Measurements from ENCODE around the gene MITD1. TPM values are rescaled to one million over a fixed set of nuclear protein-coding genes. Genes with fewer than 3 reads are reported as not detected.
"Not testable (repeated sequence)": the region's sequence is repeated elsewhere in the genome, so short reads cannot be mapped to it uniquely, and the experiment has no call there.

MITD1 gene
- total RNA-seq, result 18.0 TPM
- long read RNA-seq, transcript MITD1-201 (7 exons, 939 nt), result major isoform, 6 of 9 reads
- long read RNA-seq, partial matches to known transcripts, result 0 of 9 reads
- long read RNA-seq, other reads (novel, unspliced or antisense), result 3 of 9 reads

DNA sequence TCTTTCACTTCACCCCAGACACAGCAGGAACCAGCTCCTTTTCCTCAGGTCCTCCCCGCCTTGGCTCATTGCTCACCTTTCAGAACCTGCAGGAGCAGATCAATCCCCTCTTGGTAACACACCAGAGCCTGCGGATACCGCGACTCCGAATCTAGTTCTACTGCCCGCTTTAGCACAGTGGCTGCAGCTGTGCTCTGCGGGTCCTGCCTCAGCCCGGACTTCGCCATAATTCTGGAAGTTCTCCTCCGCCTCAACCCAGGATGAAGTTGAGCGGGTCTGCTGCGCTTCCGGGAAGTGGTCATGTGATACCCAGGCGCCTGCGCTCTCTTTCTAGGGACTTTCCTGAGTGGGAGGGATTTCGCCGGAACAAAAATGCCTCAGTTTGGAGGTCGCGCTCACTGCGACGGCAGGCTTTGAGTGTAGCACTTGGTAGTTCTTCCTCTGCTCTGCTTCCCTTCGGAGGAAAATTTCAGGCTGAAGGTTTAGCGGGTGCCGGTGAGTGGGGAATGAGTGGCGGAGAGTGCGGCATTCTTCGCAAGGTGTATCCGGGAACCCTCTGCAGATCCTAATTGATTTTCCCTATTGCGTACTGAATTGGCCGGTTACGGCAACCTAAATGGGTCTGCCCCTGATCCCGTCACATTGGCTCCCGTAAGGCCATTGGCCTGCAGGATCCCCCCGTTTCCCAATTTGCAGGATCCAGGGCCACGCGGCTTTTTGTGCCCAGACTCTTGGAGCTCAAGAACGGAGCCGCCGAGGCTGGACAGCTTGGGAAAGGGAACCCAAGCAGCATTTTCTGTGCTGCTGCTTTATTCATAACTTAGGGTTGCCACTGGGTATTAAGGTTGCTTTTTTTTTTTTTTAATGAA lies at the start of gene MITD1, which contains the start of gene MRPL30:
Gene MITD1, minus strand, starts transcription at position 304 of the 869 bp plus-strand sequence. Its CDS starts 77 bp downstream, at position 227.
Gene MRPL30, plus strand, starts transcription at position 430 of the 869 bp plus-strand sequence. CDS start 5,020 bp downstream, outside the sequence.
- peak; percentile 95 for DNase-seq (ENCODE audit: low spot score)

DNA sequence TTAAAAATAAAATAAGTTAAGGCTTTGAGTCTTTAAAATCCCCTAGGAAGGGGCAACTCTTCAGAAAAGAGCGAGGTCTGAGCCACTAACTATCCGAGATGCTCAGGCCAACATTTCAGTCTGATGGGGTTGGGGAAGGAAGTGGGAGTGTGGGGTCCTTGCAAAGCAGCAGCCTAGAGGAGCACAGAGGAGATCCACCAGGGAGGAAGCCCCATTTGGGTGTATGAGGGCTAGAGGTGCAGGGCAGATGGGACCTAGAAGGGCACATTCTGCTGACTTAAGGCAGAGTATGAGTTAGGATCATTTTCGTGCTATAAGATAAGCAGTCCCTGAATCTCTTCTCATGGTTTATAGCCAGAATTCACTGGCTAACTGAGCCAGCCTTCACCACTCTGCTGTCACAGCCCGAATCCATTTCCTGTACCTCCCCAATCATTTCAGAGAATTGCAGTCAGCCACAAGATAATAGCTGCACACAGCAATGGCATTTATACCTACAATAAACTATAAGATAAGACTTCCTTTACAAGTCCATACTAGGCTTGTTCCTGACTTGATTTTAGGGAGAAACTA lies 37.2 kb upstream of the MITD1 start:
- no peak for DNase-seq (ENCODE audit: low spot score)

DNA sequence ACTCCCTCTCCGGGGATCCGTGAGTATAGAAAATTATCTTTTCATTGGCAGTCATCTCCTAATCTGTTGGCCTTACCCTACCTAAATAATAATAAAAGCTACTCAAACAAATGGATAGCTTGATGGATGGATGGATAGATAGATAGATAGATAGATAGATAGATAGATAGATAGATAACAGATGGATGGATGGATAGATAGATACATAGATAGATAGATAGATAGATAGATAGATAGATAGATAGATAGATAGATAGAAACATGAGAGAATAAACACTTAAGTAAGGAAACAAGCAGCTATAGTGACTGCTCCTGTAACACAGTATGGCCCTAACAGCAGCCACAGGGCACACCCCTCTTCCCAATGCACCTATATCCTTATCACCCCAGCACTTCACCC lies 35.2 kb upstream of the MITD1 start:
- no peak for DNase-seq (ENCODE audit: low spot score)

DNA sequence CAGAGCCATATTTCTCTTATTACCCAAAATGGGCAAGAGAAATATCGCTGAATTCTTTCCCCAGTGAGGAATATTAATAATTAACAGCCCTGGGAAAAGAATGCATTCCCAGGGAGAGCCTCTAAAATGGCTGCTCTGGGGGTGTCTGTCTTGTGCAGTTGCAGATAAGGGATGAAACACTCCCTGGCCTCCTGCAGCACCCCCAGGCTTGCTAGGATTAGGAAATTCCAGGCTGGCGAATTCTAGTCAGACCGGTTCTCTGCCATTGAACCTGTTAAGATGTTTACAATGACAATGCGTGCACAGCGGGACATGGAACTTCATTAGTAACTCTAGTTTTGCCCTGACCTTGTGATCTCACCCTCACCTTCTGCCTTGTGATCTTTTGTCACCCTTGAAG lies 24.6 kb upstream of the MITD1 start:
- no peak for DNase-seq (ENCODE audit: low spot score)

DNA sequence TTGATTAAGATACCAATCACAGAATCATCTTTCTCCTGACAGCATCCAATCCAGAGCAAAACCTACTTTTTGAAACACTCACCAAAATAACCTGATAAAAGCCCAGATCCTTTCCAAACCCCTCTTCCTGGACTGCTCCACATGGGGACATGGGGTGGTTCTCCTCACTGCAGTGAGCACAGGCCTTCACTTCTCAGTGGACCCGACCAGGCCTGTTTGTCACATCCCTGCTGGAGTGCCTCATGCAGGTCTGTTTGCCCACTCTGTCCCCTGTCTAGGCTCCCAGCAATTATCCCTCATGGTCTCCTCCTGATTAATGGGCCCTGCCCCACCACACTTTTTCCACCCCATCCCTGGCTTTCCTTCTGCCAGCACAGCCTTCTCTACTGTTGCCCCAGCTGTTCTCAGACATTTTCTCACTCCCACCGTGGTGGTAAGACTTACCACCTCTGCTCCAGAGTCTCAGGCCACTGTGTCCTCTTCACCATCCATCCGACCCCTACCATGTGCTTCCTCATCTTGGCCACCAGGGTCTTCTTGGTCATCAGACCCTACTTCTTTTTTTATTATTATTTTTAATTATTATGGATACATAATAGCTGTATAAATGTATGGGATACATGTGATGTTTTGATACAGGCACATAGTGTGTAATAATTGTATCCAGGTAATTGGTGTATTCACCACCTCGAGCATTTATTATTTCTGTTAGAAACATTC lies 21.3 kb upstream of the MITD1 start:
- no peak for DNase-seq (ENCODE audit: low spot score)

DNA sequence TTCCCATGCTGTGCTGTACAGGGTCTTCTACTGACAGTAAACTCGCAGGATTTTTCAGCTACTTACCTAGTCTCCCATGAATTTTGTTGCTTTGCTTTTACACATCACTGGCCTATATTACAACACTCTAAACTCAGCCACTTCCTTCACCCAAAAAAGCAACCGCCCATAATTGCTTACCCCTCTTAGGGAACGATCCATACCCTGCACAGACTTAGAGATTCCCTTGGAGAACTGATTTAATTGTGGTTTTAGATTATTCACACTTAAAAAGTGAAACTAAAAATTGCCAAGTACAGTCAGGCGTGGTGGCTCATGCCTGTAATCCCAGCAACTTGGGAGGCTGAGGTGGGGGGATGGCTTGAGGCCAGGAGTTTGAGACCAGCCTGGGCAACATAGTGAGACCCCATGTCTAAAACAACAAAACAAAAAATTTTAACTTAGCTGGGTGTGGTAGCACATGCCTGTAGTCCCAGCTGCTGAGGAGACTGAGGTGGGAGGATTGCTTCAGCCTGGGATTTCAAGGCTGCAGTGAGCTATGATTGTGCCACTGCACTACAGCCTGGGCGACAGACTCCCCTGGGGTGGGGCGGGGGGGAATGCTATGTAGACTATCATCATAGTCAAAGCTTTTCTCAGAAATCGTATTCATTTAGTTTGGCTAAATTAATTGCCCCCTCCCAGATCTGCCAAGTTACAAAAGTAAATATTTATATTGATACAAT lies 19.4 kb upstream of the MITD1 start:
- DNase-seq (ENCODE audit: low spot score), result no peak

DNA sequence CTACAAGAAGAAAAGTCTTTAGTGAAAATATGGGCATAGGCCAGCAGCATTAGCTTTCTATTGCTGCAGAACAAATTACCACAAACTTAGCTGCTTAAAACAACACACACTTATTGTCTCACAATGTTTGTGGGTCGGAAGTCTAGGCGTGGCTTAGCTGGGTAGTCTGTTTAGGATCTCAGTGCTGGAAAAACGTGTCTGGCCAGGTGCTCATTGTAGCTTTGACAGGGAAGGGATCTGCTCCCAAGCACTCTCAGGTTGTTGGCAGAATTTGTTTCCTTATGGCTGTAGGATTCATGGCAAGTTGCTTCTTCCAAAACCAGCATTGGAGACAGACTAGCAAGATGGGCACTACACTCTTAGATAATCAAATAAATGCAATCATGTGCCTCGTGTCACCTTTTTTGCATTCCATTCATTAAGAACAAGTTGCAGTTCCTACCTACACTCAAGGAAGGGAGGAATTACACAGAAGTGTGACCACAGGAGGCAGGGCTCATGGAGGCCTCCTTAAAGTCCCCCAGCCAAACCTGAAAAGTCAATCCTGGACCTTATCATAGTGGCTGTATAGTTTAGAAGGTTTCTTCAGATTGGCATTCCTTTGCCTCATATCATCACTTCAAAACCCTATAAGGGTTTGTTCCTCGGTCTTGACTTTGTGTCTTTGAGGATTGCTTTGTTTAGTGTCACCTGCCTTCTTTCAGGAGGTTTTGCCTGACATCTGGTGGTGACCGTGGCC lies 17.4 kb upstream of the MITD1 start:
- DNase-seq (ENCODE audit: low spot score), result no peak

DNA sequence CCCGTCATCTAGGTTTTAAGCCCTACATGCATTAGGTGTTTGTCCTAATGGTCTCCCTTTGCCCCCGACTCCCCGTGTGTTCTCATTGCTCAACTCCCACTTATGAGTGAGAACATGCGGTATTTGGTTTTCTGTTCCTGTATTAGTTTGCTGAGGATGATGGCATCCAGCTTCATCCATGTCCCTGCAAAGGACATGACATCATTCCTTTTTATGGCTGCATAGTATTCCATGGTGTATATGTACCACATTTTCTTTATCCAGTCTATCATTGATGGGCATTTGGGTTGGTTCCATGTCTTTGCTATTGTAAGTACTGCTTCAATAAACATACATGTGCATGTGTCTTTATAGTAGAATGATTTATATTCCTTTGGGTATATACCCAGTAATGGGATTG lies 11.5 kb upstream of the MITD1 start:
- not testable (repeated sequence) for DNase-seq (ENCODE audit: low spot score)

DNA sequence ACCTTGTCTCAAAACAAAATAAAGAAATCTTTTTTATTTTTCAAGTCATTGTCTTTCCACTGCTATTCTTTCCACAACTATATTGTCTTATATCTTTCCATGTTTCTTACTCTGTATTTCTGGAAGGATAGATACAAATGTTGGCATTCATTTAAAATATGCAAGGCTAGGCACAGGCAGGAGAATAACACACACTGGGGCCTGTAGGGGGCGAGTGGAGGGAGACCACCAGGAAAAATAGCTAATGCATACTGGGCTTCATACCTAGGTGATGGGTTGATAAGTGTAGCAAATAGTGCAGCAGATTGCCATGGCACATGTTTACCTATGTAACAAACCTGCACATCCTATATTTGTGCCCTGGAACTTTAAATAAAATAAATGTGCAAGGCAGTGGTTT lies 9.7 kb upstream of the MITD1 start:
- DNase-seq (ENCODE audit: low spot score), result no peak

DNA sequence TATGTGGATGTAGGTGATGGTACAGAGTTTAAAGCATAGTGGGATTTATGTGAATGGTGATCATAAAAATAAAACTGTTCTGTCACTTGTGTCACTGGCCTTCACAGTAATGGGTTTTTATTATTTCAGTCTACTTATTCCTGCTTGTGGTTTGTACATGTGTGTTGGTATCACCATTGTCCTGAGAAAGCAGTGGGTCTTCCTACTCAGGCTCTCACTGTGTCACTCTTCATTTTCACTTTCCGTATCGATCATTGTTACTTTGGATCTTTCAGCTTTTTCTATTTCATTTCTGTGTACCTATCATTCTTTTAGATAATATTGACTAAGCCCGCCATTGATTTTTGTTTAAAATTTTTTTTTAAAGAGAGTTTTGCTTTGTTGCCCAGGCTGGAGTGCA lies 7.5 kb upstream of the MITD1 start:
- no peak for DNase-seq (ENCODE audit: low spot score)

DNA sequence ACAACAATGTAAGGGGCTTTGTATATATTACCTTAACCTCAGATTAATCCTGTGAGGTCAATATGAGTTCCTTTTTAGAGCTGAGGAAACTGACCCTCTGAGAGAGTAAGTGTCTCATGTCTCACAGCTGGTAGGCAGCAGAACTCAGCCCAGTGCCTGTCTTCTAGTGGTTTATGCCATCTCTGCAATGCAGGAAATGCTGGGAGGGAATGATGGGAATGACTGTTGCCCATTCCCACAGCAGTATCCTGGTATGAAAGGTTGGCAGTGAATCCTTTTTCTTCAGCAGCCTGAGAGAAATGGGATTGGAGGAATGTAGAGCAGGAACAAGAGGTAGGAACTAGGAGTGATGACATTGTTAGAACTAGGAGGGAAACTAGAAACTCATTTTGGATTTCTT lies 6.2 kb upstream of the MITD1 start:
- DNase-seq (ENCODE audit: low spot score), result no peak

DNA sequence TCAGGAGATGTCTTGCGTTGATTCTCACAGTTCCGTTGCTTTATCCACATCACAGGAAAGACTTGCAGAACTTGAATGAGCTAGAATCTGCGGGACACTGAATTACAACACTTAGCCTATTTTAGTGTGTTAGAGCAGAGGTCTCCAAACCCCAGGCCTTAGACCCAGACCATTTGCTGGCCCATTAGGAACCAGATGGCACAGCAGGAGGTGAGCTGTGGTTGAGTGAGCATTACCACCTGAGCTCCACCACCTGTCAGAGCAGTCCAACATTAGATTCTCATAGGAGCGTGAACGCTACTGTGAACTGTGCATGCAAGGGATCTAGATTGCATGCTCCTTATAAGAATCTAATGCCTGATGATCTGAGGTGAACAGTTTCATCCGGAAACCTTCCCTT lies 4.0 kb upstream of the MITD1 start:
- no peak for DNase-seq (ENCODE audit: low spot score)

DNA sequence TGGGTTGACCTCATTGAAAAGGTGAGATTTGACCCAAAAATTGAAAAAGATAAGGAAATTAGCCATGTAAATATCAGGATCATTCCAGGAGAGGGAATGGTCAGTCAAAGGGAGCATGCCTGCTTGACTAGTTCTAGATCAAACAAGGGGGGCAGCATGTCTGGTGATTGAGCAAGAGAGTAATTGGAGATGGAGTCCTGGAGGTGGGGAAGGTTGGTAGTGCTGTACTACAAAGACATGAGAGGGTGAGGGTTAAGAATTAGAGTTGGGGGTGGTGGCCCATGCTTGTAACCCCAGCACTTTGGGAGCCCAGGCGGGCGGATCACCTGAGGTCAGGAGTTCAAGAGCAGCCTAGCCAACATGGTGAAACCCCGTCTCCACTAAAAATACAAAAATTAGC lies 2.2 kb upstream of the MITD1 start:
- no peak for DNase-seq (ENCODE audit: low spot score)

DNA sequence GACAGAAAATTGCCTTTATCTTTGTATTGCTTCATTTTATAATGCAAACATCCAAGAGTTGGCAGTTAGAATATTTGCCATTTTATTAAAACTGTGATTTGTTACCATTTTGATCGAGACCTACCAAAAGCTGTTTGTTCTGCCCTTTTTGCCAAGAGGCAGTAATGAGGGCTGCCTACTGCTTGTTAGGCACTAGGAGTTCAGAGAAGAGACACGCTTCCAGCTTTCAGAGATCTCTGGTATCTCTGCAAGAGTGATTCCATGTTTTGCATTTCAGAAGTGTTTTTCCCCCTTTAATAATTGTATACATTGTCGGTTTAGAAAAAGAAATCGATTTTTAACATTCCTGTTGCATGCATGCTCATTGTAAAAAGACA lies 754 bp upstream of the MITD1 start:
- DNase-seq (ENCODE audit: low spot score), result no peak

DNA sequence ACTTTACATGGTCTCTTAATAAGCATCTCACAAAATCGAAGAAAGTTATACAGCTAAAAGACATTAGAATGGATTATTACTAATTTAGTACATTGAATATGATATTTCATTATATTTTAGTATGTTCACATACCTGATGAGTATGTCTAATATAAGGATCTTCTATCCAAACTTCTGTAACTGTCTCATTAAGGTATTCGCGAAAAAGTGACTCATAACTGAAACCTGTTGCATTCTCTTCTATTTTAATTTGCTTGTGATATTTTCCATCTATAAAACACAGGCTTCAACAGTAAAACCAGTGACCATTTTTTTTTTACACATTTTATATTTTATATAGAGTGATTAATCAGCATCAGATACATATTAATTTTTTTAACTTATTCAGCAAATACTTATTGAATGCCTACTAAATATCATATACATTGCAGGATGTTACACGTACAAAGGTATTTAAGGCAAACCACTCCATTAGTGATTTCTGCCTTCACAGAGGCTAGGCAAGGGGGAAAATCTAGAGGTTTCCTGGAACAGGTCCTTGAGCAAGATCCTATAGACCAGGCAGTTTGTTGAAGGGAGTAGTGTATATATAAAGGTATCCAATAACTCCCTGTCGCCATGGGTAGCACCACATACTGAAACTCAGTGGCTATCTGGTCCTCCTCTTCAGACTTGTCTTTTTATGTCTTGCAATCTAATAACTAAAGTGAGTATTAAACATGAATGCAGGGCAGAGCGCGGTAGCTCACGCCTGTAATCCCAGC lies 9.3 kb downstream of the MITD1 start:
- DNase-seq (ENCODE audit: low spot score), result no peak

DNA sequence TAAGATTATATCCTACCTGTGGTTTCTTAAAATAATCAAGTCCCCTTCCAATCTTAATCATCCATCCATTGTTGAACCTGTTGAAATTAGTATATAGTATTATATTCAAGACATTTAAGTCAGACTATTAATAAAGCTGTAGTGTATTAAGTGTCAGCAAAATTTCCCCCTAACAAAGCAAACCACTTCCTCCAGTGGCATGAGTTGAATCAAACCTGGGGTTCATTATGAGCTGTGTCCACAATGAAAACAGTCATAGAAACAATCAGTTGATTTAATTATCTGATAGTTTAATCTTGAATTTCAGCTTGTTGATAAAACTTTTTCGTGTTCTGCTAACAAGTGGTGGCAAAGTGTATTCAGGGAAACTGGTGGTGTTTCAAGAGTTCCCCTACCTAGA lies 11.3 kb downstream of the MITD1 start:
- no peak for DNase-seq (ENCODE audit: low spot score)

DNA sequence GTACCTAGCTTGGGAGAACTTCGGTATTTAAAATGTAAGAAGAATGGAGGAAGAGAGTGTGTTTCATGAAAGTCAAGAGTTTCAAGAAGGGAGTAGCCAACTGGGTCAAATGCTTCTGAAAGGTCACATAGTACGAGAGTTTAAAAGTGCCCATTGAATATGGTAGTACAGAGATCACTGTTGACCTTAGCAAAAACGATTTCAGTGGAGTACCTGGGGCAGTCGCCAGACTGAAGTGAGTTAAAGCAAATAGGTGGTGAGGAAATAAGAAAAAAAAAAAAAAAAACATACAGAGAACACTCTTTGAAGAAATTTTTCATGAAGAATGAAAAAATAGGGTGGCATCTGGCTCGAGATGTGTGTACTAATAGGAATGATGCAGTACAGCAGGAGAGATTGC lies 14.6 kb downstream of the MITD1 start:
- DNase-seq (ENCODE audit: low spot score), result no peak

DNA sequence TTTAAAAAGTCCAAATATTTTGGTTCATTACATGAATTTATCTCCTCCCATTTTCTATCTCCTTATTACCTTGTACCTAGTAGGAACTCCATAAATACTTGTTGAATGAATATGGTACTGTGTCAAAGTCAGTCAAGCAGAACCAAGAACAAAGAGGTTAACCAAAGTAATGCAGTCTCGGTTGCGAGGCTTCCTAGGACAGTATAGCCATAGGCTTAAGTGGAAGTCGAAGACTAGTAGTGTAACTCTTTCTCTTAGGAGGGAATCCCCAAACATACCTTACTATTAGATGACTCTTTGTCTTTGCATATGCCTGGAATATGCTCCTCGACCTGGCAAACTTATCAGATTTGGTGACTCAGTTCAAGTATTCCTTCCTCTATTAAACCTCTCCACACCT lies 21.3 kb downstream of the MITD1 start:
- no peak for DNase-seq (ENCODE audit: low spot score)

DNA sequence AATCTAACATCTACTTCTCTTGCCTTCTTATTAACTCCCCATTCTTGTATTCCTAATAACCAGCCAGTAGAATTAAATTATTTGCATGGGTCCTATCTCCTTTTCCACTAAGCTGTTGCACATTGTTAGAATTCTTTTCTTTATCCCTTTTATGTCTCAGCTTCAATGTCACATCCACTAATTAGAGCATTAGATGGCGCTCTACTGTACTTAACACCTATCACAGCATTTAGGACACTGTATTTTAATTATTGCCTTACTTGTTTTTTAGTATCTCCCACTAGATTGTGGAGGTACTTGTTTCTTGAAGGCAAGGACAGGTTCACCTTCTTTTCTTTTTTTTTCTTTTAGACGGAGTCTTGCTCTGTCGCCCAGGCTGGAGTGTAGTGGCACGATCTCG lies 22.3 kb downstream of the MITD1 start:
- no peak for DNase-seq (ENCODE audit: low spot score)

DNA sequence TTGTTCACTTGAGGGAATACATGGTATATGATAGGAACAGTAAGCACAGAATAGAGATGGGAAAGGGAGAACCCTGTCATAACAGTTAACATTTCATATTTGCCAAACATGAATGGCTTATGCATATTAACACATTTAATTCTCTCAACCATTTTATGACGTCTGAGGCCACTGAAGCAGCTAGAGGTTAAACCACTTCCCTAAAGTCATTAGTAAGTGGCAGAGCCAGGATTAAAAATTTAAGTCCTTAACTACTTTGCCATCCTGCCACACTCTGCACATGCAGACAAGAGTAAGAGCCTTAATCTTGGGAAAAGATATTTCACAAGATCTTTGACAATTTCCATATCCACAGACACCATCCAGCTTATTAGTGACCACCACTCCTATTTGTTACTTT lies 24.0 kb downstream of the MITD1 start:
- no peak for DNase-seq (ENCODE audit: low spot score)
